ENCODE measurements around the gene THY1.
"Not testable (repeated sequence)": the region's sequence is repeated elsewhere in the genome, so short reads cannot be mapped to it uniquely, and the experiment has no call there.

The THY1 gene

GRCh38 chr11:119417726-119418540 is 5.0 kb downstream of the THY1 start:
- DNase-seq, result no peak

- no peak for DNase-seq
Observed at GRCh38 chr11:119416606-119417580, 6.1 kb downstream of the THY1 start.

- no peak for DNase-seq
Observed at GRCh38 chr11:119415966-119416365, 7.0 kb downstream of the THY1 start.

- no peak for DNase-seq
Observed at GRCh38 chr11:119415517-119415916, 7.5 kb downstream of the THY1 start.

DNA sequence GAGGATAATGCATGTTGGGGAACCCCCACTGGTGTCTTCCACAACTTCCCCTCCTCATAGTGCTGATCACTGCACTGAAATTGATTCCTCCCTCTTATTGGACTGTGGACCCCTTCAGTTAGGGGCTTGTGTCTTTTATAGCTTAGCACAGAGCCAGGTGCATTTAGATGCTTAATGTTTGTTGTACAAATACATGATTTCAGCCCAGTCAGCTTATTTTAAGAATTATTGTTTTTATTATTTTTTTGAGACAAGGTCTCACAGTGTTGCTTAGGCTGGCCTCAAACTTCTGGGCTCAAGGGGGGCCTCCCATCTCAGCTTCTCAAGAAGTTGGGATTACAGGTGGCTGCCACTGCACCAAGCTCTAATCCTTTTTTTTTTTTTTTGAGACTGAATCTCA is 8.2 kb downstream of the THY1 start:
- no peak for DNase-seq

DNA sequence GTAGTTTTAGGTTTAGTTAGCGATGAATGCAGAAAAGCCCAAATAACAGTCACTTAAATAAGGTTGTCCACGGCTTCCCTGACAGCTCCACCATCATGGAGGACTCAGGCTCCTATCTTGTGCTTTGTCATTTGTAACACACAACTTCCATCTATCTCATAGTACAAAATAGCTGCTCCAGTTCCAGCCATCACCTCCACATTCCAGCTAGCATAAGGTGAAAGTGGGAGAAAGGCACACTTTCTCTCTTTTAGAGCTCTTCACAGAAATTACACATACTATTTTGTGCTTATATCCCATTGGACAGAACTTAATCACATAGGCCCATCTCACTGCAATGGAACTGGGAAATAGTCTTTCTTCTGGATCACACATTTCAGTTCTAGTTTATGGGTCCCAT is 8.7 kb downstream of the THY1 start:
- no peak for DNase-seq

DNA sequence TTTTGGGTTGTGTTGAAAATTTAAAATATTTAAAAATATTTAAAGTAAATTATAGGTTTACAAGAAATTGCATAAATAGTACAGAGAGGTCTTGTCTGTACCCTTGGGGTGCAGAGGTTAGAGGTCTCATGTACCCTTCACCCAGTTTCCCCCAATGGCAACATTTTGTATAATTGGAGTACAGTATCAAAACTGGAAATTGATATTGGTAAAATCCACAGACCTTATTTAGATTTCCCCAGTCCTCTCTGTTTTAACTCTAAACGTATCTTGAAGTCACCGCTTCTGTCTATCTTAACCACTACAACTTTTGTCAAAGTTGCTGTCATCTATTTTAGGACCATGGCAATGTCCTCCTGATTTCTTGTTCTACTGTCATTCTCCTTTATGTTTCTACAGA is 10.9 kb downstream of the THY1 start:
- DNase-seq, result no peak

GRCh38 chr11:119410501-119410900 is 12.5 kb downstream of the THY1 start:
- no peak for DNase-seq

GRCh38 chr11:119409731-119410130 is 13.2 kb downstream of the THY1 start:
- DNase-seq, result no peak

- DNase-seq, result no peak
Observed at GRCh38 chr11:119406005-119406404, 17.0 kb downstream of the THY1 start.

GRCh38 chr11:119405448-119405847 is 17.5 kb downstream of the THY1 start:
- not testable (repeated sequence) for DNase-seq

DNA sequence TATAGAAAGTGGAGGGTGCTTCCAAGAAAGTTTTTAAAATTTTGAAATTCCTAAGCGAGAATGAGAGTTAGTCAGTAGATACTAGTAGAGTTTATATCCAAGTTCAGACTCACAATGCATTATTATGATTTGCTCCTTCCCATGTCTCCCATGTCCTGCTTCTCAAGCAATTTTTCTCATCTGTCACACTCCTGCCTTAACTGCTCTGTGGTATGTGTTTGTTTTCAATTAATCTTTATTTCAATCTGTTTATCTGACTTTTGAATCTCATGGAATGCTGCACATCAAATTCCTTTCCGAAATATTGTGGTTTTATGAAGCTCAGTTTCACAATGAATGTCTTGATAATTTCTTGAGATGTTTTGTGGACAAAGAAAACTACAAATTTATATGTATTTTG is 18.1 kb downstream of the THY1 start:
- DNase-seq, result no peak

DNA sequence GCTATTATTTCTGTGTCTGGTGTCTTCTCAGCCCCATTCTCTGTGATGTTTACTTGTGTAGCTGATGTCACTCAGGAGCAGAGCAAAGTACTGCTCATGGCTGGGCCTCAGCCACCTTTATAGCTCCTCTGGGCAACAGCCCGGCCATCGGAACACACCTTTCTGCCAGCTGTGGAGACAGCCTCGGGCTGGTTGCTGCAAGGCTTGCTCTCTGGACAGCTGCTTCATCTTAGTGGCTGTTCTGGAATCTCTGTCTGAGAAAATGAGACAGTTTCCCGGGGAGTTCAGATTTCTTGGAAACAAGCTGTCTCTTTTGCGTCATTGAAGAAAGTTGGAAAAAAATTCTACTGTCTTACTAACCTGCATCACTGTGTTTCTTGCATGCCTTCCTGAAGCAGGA is 20.0 kb downstream of the THY1 start:
- DNase-seq, result no peak

GRCh38 chr11:119402470-119402869 is 20.5 kb downstream of the THY1 start:
- DNase-seq, result no peak

DNA sequence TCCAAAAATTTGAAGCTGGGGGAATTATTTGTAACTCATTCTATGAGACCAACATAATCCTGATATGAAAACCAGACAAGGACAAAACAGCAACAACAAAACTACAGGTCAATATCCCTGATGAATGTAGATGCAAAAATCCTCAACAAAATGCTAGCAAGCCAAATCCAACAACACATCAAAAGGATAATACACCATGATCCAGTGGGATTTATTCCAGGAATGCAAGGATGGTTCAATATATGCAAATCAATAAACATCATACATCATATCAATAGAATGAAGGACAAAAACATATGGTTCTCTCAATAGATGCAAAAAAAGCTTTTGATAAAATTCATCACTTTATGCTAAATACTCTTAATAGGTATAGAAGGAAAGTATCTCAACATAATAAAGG is 22.1 kb downstream of the THY1 start:
- no peak for DNase-seq

DNA sequence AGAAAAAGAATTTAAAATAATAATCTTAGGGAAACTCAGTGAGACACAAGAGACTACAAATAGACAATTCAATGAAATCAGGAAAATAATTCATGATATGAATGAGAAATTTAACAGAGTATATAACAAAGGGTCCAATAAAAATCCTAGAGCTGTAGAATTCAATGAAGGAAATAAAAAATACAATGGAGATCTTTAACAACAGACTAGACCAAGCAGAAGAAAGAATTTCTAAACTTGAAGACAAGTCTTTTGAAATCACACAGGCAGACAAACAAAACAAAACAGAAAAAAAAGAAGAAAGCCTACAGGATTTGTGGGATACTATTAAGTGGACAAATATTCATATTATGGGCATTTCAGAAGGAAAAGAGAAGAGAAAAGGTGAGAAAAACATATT is 25.2 kb downstream of the THY1 start:
- DNase-seq, result no peak

DNA sequence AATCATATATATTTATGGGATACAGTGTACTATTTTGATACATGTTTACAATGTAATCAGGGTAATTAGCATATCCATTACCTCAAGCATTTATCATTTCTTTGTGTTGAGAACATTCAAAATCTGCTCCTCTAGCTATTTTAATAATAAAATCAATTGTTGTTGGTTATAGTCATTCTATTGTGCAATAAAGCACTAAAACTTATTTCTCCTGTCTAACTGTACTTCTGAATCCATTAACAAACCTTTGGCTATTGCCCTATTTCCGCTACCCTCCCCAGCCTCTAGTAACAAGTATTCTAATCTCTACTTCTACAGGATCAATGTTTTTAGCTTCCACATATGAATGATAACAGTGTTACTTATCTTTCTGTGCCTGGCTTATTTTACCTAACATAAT is 26.1 kb downstream of the THY1 start:
- DNase-seq, result no peak

DNA sequence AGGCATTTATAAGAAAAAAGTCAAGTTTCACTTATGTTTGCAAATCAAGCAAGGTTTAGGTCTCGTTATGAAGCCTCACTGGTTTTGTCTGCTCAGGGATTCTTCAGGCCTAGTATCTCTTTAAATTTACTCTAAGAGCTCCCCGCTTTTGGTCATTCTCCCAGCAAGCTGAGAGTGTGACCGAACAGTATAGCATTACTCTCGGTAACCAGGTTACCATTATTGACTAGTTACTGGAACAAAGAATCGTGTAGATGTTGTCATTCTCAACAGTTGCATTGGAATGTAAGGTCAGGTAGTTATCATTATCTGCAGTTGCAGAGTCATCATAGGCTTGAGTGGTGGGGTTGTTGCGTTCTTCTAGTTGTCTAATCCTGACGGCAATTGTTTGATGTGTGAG is 31.7 kb downstream of the THY1 start:
- no peak for DNase-seq

DNA sequence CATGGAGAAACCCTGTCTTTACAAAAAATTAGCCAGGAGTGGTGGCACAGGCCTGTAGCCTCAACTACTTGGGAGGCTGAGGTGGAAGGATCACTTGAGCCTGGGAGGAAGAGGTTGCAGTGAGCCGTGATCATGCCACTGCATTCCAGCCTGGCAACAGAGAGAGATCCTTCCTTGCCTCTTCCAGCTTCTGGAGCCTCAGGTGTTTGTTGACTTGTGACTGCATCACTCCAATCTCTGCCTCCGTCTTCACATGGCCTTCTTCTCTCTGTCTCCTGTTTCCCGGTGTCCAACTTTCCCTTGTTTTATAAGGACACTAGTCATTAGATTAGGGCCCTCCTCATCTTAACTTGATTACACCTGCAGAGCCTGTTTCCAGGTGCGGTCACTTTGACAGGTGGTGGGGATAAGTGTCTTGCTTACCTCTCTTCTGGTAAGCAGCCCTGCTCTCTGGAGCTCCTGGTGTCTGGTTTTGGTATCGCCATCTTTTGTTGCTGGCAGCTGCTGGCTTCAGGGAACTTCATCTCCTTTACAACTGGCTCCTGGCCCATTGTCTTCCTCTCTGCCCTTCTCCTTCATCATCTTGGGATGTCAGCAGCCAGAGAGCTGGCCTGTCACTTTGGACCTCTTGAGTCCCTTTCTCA is 33.2 kb downstream of the THY1 start:
- peak; percentile 18 for DNase-seq

- no peak for DNase-seq
Observed at GRCh38 chr11:119388103-119388502, 34.9 kb downstream of the THY1 start.

DNA sequence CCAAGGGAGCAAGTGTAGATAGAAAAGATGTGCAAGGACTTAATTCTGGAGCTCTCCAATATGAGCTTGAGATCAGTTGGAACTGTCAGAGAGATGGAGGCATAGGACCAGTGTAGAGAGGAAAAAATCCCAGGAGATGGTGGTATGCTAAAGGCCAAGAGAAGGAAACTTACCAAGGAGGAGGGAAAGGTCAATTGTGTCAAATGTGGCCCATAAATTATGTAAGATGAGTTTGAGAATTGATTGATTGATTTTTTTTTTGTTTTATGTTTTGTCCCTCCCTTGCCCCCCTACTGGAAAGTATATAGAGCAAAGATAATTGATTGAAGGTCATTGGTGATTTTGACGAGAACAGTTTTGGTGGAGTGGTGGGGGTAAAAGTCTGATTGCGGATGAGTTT is 38.6 kb downstream of the THY1 start:
- no peak for DNase-seq

DNA sequence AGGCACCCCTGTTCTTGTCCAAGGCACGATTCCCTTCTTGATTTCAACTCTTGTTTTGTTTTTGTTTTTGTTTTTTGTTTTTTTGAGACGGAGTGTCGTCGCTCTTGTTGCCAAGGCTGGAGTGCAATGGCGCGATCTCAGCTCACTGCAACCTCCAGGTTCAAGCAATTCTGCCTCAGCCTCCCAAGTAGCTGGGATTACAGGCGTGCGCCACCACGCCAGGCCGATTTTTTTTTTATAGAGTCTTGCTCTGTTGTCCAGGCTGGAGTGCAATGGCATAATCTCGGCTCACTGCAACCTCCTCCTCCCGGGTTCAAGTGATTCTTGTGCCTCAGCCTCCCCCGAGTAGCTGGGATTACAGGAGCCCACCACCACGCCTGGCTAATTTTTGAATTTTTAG is 40.5 kb downstream of the THY1 start:
- DNase-seq, result not testable (repeated sequence)

DNA sequence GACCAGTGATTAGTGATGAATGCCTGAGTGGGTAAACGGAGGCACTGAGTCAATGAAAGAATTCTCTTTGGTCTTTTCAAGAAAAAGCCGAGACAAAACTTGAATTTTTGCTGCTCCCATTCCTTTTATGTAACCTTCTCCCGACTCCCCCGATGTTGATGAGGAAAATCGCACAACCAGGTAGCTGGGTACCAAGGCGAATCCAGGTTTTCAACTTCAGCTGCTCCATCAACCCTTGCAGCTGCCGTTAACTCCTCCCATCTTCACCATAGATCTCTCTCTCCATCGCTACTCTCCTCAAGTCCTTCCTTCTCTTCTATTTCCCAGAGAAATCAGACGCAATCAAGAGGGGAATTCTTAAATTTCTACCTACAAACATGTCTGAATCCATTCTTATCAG is 40.9 kb downstream of the THY1 start:
- DNase-seq, result no peak

Data from activated CD4-positive, alpha-beta T cell treated with anti-CD3 and anti-CD28 coated beads, Interleukin-10, Interleukin-2, amounts not matched to agents 100 ng/mL and 50 ng/mL, durations not matched to agents 16 hours and 8 hours (primary cell).